Brain microvascular endothelial cell (primary cell): ENCODE data around the gene DDX4.

Experiments used
- DNase-seq: peaks from one replicate; pipeline ENCODE4 v3.0.0-alpha.2; 2020
- H3K27ac ChIP-seq: fragments of 250-450 bp; sonication (Bioruptor Pico); 2 replicates; pipeline ENCODE4 v1.5.1; 2020; ENCODE audit warnings: mild to moderate bottlenecking, moderate library complexity
- H3K27me3 ChIP-seq: fragments of 250-450 bp; sonication (Bioruptor Pico); replicated peaks from 2 replicates; pipeline ENCODE4 v1.5.1; 2020; ENCODE audit warnings: mild to moderate bottlenecking
- H3K36me3 ChIP-seq: fragments of 250-450 bp; sonication (Bioruptor Pico); replicated peaks from 2 replicates; pipeline ENCODE4 v1.5.1; 2020; ENCODE audit warnings: mild to moderate bottlenecking
- H3K4me3 ChIP-seq: 2 replicates; pipeline ENCODE4 v1.5.1; 2011; ENCODE audit warnings: low read depth, mild to moderate bottlenecking, control low read depth, low read length, moderate library complexity
- in situ Hi-C: cut with HindIII; loops from 2 replicates; pipeline ENCODE4 v1.10.0; 2017; ENCODE audit warnings: low sequenced_read_pairs, low pct_ligation_motif_present
- TF ChIP-seq, protein P1 (sequence below): IDR thresholded peaks from 2 replicates; pipeline ENCODE4 v1.5.1; 2011; ENCODE audit warnings: low read depth, mild to moderate bottlenecking, moderate library complexity, low read length, control low read depth, inconsistent platforms; ENCODE audit errors: missing control alignments

DDX4 gene

DNA sequence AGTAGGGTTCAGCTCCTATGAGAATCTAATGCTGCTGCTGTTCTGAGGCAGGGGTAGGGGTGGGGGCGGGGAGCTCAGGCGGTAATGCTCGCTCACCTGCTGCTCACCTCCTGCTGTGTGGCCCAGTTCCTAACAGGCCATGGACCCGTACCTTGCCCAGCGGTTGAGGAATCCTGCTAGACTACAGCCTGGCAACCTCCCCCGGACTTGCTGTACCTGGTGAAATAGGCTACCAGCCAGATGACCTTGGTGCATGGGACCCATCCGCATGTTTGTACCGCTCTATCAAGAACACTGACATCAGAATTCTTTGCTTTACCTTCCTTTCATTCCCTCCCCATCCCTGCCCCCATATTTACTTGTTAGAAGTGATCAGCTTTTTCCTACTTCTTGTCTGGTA lies 128.6 kb downstream of the DDX4 start:
- no peak overlapping the region for H3K27ac ChIP-seq
- no peak overlapping the region for H3K4me3 ChIP-seq
- no peaks in the 10 kb centered on the region for H3K27me3 ChIP-seq
- DNase-seq: no peak
- no peaks in the 10 kb centered on the region for H3K36me3 ChIP-seq
- in situ Hi-C loops: no loop called here
- TF ChIP-seq, protein P1, sequence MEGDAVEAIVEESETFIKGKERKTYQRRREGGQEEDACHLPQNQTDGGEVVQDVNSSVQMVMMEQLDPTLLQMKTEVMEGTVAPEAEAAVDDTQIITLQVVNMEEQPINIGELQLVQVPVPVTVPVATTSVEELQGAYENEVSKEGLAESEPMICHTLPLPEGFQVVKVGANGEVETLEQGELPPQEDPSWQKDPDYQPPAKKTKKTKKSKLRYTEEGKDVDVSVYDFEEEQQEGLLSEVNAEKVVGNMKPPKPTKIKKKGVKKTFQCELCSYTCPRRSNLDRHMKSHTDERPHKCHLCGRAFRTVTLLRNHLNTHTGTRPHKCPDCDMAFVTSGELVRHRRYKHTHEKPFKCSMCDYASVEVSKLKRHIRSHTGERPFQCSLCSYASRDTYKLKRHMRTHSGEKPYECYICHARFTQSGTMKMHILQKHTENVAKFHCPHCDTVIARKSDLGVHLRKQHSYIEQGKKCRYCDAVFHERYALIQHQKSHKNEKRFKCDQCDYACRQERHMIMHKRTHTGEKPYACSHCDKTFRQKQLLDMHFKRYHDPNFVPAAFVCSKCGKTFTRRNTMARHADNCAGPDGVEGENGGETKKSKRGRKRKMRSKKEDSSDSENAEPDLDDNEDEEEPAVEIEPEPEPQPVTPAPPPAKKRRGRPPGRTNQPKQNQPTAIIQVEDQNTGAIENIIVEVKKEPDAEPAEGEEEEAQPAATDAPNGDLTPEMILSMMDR: no peak
